Sigmoid colon (tissue), 7 donors: Measurements from ENCODE around the gene TOGARAM2. TPM values are rescaled to one million over a fixed set of nuclear protein-coding genes. Genes with fewer than 3 reads are reported as not detected.

Source experiments
- DNase-seq: peaks from one replicate; pipeline ENCODE4 v3.0.0-alpha.2; 2019
- H3K27ac ChIP-seq, 4 donors: fragments of 200-600 bp; sonication (generic); one replicate each; pipeline ENCODE4 v1.5.1; 2016 to 2019; ENCODE audit warnings: mild to moderate bottlenecking in 1 of 4
- H3K27me3 ChIP-seq, 3 donors: fragments of 200-600 bp; sonication (generic); one replicate each; pipeline ENCODE4 v1.5.1; 2019; ENCODE audit warnings: mild to moderate bottlenecking in 1 of 3
- H3K36me3 ChIP-seq, 4 donors: fragments of 200-600 bp; sonication (generic); one replicate each; pipeline ENCODE4 v1.5.1; 2016 to 2019
- H3K4me1 ChIP-seq, 4 donors: fragments of 200-600 bp; sonication (generic); one replicate each; pipeline ENCODE4 v1.5.1; 2017 to 2019
- H3K4me3 ChIP-seq, 4 donors: fragments of 200-600 bp; sonication (generic); one replicate each; pipeline ENCODE4 v1.5.1; 2017 to 2019; ENCODE audit warnings: mild to moderate bottlenecking in 2 of 4, moderate library complexity in 1 of 4
- H3K9me3 ChIP-seq, 4 donors: fragments of 200-600 bp in 3 of 4; sonication (generic) in 3 of 4; one replicate each; pipeline versions ENCODE4 v1.5.1 to v1.6.1; 2013 to 2019
- EP300 ChIP-seq, 4 donors: sonication (generic); formaldehyde crosslinking; IDR thresholded peaks; one replicate each; pipeline ENCODE4 v1.6.1; 2017; ENCODE audit warnings: antibody characterized with exemption in 4 of 4
- POLR2A ChIP-seq, 2 donors: fragments of 450-650 bp; IDR thresholded peaks; one replicate each; pipeline ENCODE4 v1.6.1; 2016; ENCODE audit warnings: antibody characterized with exemption in 2 of 2, mild to moderate bottlenecking in 2 of 2, moderate library complexity in 2 of 2
- POLR2AphosphoS5 ChIP-seq, 4 donors: sonication (generic); formaldehyde crosslinking; IDR thresholded peaks; one replicate each; pipeline ENCODE4 v1.6.1; 2017; ENCODE audit warnings: antibody characterized with exemption in 4 of 4
- WGBS, 2 donors: extraction: QIAGEN DNeasy Blood & Tissue Kit; methylation state at CpG; one replicate each; pipeline ENCODE4 v1.1.7; 2013; 5-methylcytosine and 5-hydroxymethylcytosine counted together
- intact Hi-C: fragments of 100-400 bp; cut with DNase I; formaldehyde crosslinking; loops from one replicate; pipeline ENCODE4 v1.15.1; 2023
- polyA plus RNA-seq, 3 donors: library from polyadenylated mRNA; stranded (reverse); fragments of 200-250 nt; gene quantifications; one replicate each; pipeline ENCODE4 v1.2.3, GENCODE V29; 2013
- total RNA-seq, 4 donors: library from RNA; depleted of rRNA; stranded (reverse); fragments of >200 nt; gene quantifications; one replicate each; pipeline ENCODE4 v1.1.0, GENCODE V29; 2016
- TF ChIP-seq, protein P1 (sequence below), 4 experiments: fragments of 450-650 bp in 3 of 4; fragments of 200-600 bp in 1 of 4; IDR thresholded peaks; one replicate each; pipeline ENCODE4 v1.5.1; 2016 to 2019; ENCODE audit warnings: antibody characterized with exemption in 4 of 4, mild to moderate bottlenecking in 3 of 4, moderate library complexity in 2 of 4
- donor health status: healthy with polysubstance abuse.
- donor health status: Bipolar disorder and iron deficiency.
- donor health status: healthy.

Gene TOGARAM2
- total and polyA plus RNA-seq, 7 donors: 0.23 to 3.2 (median 0.82) TPM; not detected in 2

DNA sequence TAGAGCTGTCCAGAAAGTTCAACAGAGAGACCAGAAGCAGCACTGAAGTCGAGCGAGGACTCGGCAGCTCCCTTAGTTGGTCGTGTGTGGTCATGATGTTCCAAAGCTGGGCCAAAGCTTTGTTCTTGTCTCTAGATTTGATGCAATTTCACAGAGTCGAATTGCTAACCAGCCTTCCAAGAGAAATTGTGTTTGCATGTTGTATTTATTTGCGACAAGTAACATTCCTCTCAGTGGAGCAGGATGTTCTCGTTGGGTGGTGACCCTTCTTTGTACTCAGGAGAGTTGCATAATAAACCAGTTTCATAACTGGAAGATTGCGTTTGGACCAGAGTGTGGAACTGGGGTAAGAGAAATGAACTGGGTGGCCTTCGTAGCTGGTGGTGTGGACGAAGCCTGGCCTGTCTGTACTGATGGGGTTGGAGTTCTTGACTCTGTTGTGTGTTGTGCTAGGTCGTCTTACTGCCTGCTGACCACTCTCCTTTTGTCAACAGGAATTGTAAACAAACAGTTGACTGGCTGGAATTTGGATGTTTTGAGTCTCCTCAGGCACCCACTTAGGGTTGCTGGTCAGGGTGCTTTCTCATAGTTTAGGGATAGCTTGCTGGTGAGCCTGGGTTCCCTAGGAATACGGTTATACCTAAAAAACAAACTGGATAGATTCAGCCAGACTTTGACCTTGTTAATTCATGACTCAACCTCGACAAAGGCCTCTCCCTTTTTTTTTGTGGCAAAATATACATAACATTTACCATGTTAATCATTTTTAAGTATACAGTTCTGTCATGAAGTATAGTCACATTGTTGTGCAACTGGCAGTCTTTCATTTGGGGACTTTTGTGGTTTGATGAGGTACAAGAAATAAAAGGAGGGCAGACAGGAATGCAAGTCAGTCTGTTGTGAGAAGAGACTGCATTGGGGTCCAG is 28.9 kb upstream of the TOGARAM2 start:
- DNase-seq: peak; percentile 70
- TF ChIP-seq EP300 (IDR thresholded peaks at IDR 0.05) (peak in 2 of 4 donors; percentile 11 to 58), POLR2AphosphoS5 (IDR thresholded peaks at IDR 0.05) (peak; percentile 7 to 50 (median 49)), POLR2A (IDR thresholded peaks at IDR 0.05) (no peak)
- TF ChIP-seq, protein P1, sequence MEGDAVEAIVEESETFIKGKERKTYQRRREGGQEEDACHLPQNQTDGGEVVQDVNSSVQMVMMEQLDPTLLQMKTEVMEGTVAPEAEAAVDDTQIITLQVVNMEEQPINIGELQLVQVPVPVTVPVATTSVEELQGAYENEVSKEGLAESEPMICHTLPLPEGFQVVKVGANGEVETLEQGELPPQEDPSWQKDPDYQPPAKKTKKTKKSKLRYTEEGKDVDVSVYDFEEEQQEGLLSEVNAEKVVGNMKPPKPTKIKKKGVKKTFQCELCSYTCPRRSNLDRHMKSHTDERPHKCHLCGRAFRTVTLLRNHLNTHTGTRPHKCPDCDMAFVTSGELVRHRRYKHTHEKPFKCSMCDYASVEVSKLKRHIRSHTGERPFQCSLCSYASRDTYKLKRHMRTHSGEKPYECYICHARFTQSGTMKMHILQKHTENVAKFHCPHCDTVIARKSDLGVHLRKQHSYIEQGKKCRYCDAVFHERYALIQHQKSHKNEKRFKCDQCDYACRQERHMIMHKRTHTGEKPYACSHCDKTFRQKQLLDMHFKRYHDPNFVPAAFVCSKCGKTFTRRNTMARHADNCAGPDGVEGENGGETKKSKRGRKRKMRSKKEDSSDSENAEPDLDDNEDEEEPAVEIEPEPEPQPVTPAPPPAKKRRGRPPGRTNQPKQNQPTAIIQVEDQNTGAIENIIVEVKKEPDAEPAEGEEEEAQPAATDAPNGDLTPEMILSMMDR (IDR thresholded peaks at IDR 0.05): peak in 1 of 4 experiments; percentile 7
- Histone ChIP-seq H3K27ac (peak overlapping the region; percentile 10 to 53 (median 42)), H3K27me3 (no peaks in the 10 kb centered on the region), H3K4me1 (peaks cover 0 to 20% (median 13%) of the 10 kb centered on the region in 4 donors), H3K36me3 (peaks cover 0 to 22% (median 3%) of the 10 kb centered on the region in 4 donors), H3K4me3 (no peak overlapping the region), H3K9me3 (no peaks in the 10 kb centered on the region)
- WGBS, 2 donors: 50 to 71% methylated on average over 13 of the region's 13 CpGs
- intact Hi-C loops: loop anchor here (10.0 kb wide), 2 partner anchors 163 to 1133 kb away; partner anchors contain the start of gene CLIP4

DNA sequence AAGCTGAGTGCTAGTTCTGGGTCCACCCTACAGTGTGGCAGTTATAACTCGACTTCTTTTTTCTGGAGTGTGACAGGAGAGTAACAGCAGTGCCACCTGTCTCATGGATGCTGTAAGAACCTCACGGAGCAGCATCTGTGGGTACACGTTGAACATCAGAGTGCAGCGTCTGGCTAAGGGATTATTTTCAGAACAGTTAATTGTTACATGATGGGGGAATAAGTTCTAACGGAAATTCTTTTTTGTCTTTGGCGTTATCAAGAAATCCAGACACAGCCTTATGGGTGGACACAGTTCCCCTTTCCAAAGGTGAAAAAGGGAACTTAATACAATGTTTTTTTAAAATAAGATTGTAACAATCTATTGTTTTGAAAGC is 28.3 kb upstream of the TOGARAM2 start:
- no peak for DNase-seq
- peaks cover 0 to 20% (median 13%) of the 10 kb centered on the region in 4 donors for H3K4me1 ChIP-seq
- TF ChIP-seq POLR2A (IDR thresholded peaks at IDR 0.05) (no peak), EP300 (IDR thresholded peaks at IDR 0.05) (no peak), POLR2AphosphoS5 (IDR thresholded peaks at IDR 0.05) (no peak)
- TF ChIP-seq, protein P1 (IDR thresholded peaks at IDR 0.05): no peak
- intact Hi-C loops: loop anchor here (10.0 kb wide), 2 partner anchors 162 to 1132 kb away; partner anchors contain the start of gene CLIP4
- no peaks in the 10 kb centered on the region for H3K9me3 ChIP-seq
- no peaks in the 10 kb centered on the region for H3K27me3 ChIP-seq
- peaks cover 0 to 15% (median 2%) of the 10 kb centered on the region in 4 donors for H3K36me3 ChIP-seq
- H3K4me3 ChIP-seq: no peak overlapping the region
- 16 to 30% methylated on average over 6 of the region's 6 CpGs for WGBS, 2 donors
- peak overlapping the region in 3 of 4 donors; percentile 17 to 52 (median 39) for H3K27ac ChIP-seq

DNA sequence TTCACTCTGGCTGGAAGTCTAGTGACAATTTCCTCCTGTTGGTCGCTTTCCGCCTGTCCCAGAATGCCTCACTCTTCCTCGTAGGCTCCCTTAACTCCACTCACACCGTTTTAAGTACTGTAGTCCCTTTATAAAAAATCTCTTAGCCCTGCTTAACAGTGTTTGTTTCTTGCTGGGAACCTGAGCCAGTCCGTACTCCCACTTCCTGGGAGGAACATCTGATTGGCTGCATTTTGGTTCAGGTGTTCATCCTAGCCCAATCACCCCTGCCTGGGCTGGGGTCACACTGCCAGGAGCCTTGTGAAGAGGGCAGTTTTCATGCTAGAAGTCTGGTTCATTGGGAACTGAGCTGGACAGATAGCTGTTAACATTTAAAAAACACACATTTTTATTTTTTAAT is 25.6 kb upstream of the TOGARAM2 start:
- Histone ChIP-seq H3K27ac (no peak overlapping the region), H3K27me3 (no peaks in the 10 kb centered on the region), H3K4me3 (no peak overlapping the region), H3K9me3 (no peaks in the 10 kb centered on the region), H3K4me1 (peaks cover 0 to 23% (median 18%) of the 10 kb centered on the region in 4 donors), H3K36me3 (no peaks in the 10 kb centered on the region)
- 45 to 66% methylated on average over 5 of the region's 5 CpGs for WGBS, 2 donors
- intact Hi-C loops: loop anchor here (10.0 kb wide), 2 partner anchors 159 to 1129 kb away; partner anchors contain the start of gene CLIP4
- TF ChIP-seq EP300 (IDR thresholded peaks at IDR 0.05) (no peak), POLR2AphosphoS5 (IDR thresholded peaks at IDR 0.05) (no peak), POLR2A (IDR thresholded peaks at IDR 0.05) (no peak)
- TF ChIP-seq, protein P1 (IDR thresholded peaks at IDR 0.05): no peak
- DNase-seq: no peak

DNA sequence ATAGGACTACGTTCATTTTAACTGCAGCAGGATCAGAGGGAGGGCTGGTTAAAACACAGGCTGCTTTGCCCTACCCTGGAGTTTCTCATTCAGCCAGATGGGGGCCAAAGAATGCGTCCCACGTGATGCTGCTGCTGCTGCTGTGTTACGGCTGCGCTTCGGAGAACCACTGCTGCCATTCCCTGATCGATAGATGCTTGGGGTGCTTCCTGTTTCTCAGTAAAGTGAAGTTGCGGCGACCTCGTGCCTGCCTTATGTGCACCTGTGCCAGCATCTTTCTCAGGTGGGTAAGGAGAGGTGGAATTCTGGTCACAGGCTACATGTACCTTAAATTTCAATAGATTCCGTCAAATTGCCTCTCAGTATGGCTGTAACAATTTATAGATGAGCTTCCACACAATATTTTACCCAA is 24.7 kb upstream of the TOGARAM2 start:
- Histone ChIP-seq H3K4me3 (no peak overlapping the region), H3K4me1 (peaks cover 0 to 20% (median 16%) of the 10 kb centered on the region in 4 donors), H3K27ac (no peak overlapping the region), H3K27me3 (no peaks in the 10 kb centered on the region), H3K9me3 (no peaks in the 10 kb centered on the region), H3K36me3 (no peaks in the 10 kb centered on the region)
- no peak for DNase-seq
- 27 to 30% methylated on average over 11 of the region's 11 CpGs for WGBS, 2 donors
- no peak for TF ChIP-seq POLR2AphosphoS5 (IDR thresholded peaks at IDR 0.05)
- TF ChIP-seq EP300 (IDR thresholded peaks at IDR 0.05): no peak
- TF ChIP-seq, protein P1 (IDR thresholded peaks at IDR 0.05): no peak
- intact Hi-C loops: loop anchor here (10.0 kb wide), 2 partner anchors 158 to 1128 kb away; partner anchors contain the start of gene CLIP4
